DMS53 (cell line): ENCODE results near the gene RFX6.
"Not testable (repeated sequence)": the region's sequence is repeated elsewhere in the genome, so short reads cannot be mapped to it uniquely, and the experiment has no call there.

Source experiments
- DNase-seq: peaks from one replicate; lab custom pipeline; 2025; lab: John Stamatoyannopoulos, UW

RFX6 gene

GRCh38 chr6:116876635-116877611, at the start of gene RFX6:
Gene RFX6 (plus strand): TSS chr6:116877242. CDS start chr6:116877276, 34 bp downstream.
- DNase-seq: peak; percentile 61

- DNase-seq: peak; percentile 29
These were observed 49.3 kb upstream of the RFX6 start for GRCh38 chr6:116827561-116828240.

- no peak for DNase-seq
These were observed 48.1 kb upstream of the RFX6 start, which contains the start of gene GPRC6A for GRCh38 chr6:116828983-116829382. Gene GPRC6A (minus strand): TSS chr6:116829083. CDS start chr6:116829013, 70 bp downstream.

GRCh38 chr6:116834526-116834925, 42.5 kb upstream of the RFX6 start:
- DNase-seq: not testable (repeated sequence)

- DNase-seq: peak; percentile 14
These were observed 40.3 kb upstream of the RFX6 start for GRCh38 chr6:116836606-116837342.

- DNase-seq: no peak
These were observed 37.0 kb upstream of the RFX6 start for GRCh38 chr6:116840091-116840490.

- DNase-seq: no peak
These were observed 34.6 kb upstream of the RFX6 start for GRCh38 chr6:116842459-116842858.

GRCh38 chr6:116847227-116847626, 29.8 kb upstream of the RFX6 start:
- peak; percentile 73 for DNase-seq

- DNase-seq: no peak
These were observed 19.0 kb upstream of the RFX6 start for GRCh38 chr6:116858060-116858459.

GRCh38 chr6:116859264-116859663, 17.8 kb upstream of the RFX6 start:
- peak; percentile 25 for DNase-seq

- peak; percentile 66 for DNase-seq
These were observed 10.7 kb upstream of the RFX6 start for GRCh38 chr6:116866281-116866871.

- DNase-seq: no peak
These were observed 4.3 kb upstream of the RFX6 start for GRCh38 chr6:116872771-116873170.

GRCh38 chr6:116876107-116876506, 935 bp upstream of the RFX6 start:
- no peak for DNase-seq

- DNase-seq: peak; percentile 26
These were observed 701 bp downstream of the RFX6 start for GRCh38 chr6:116877743-116878142.

- peak; percentile 43 for DNase-seq
These were observed 4.2 kb downstream of the RFX6 start for GRCh38 chr6:116881236-116881635.

GRCh38 chr6:116883005-116883404, 6.0 kb downstream of the RFX6 start:
- no peak for DNase-seq

- DNase-seq: peak; percentile 31
These were observed 7.5 kb downstream of the RFX6 start for GRCh38 chr6:116884530-116884929.

- no peak for DNase-seq
These were observed 10.1 kb downstream of the RFX6 start for GRCh38 chr6:116887168-116887567.

GRCh38 chr6:116887894-116888293, 10.9 kb downstream of the RFX6 start:
- no peak for DNase-seq

GRCh38 chr6:116888732-116889360, 11.8 kb downstream of the RFX6 start:
- no peak for DNase-seq

- DNase-seq: no peak
These were observed 17.6 kb downstream of the RFX6 start for GRCh38 chr6:116894669-116895068.
